ENCODE measurements around the gene PIGU. TPM values are rescaled to one million over a fixed set of nuclear protein-coding genes. Genes with fewer than 3 reads are reported as not detected.

The PIGU gene
- polyA plus RNA-seq, 3 donors: 5.8 to 11.3 (median 10.9) TPM

GRCh38 chr20:34691838-34692237 lies 14.9 kb upstream of the PIGU start:
- Mint-ChIP-seq H3K4me1 (peaks cover 6% of the 10 kb centered on the region), H3K9me3 (peaks cover 0 to 3% (median 0%) of the 10 kb centered on the region in 7 donors), H3K27ac (no peak overlapping the region), H3K36me3 (no peaks in the 10 kb centered on the region), H3K4me3 (no peak overlapping the region), H3K27me3 (ENCODE audit: low read depth in 3 of 3) (peaks cover 0 to 3% (median 2%) of the 10 kb centered on the region in 3 donors)
- no peaks in the 10 kb centered on the region for H3K79me2 ChIP-seq (ENCODE audit: insufficient read depth, low read length)
- no peak overlapping the region for H3K27ac ChIP-seq (ENCODE audit: low read depth in 1 of 2, low read length in 2 of 2)
- H3K4me1 ChIP-seq (ENCODE audit: control insufficient read depth in 1 of 2, insufficient read depth in 2 of 2, low read length in 2 of 2): no peaks in the 10 kb centered on the region
- no peaks in the 10 kb centered on the region for H3K36me3 ChIP-seq (replicated peaks in 1 of 2; ENCODE audit: control insufficient read depth in 1 of 2, insufficient read depth in 2 of 2, low read length in 2 of 2)
- intact Hi-C loops (cut with micrococcal nuclease): no loop called here
- H3K27me3 ChIP-seq (ENCODE audit: control insufficient read depth in 2 of 2, insufficient read depth in 2 of 2, low read length in 2 of 2): peaks cover 0 to 3% of the 10 kb centered on the region in 2 donors
- H3K4me3 ChIP-seq (replicated peaks in 1 of 3; ENCODE audit: low read depth in 2 of 3, low read length in 3 of 3): no peak overlapping the region
- H3K4me2 ChIP-seq (replicated peaks; ENCODE audit: extremely low read depth, low read length, poor library complexity, severe bottlenecking): no peak overlapping the region
- DNase-seq: no peak
- no peaks in the 10 kb centered on the region for H3K9me3 ChIP-seq (replicated peaks in 1 of 2; ENCODE audit: control insufficient read depth in 1 of 2, insufficient read depth in 1 of 2, low read length in 2 of 2)
- H2AFZ ChIP-seq (ENCODE audit: insufficient read depth, low read depth, low read length, poor library complexity, severe bottlenecking): no peak overlapping the region
- no peak for TF ChIP-seq CTCF (IDR thresholded peaks at IDR 0.05)
- no peaks in the 10 kb centered on the region for H4K20me1 ChIP-seq (ENCODE audit: insufficient read depth, low read length)
- 94% methylated on average over 2 of the region's 3 CpGs for WGBS (ENCODE audit: insufficient coverage)
- no peak overlapping the region for H3K9ac ChIP-seq (ENCODE audit: insufficient read depth, low read length, poor library complexity, severe bottlenecking)

- H3K9ac ChIP-seq (ENCODE audit: insufficient read depth, low read length, poor library complexity, severe bottlenecking): no peak overlapping the region
- Mint-ChIP-seq H3K27me3 (ENCODE audit: low read depth in 3 of 3) (peaks cover 0 to 3% (median 0%) of the 10 kb centered on the region in 3 donors), H3K4me3 (no peak overlapping the region), H3K36me3 (no peaks in the 10 kb centered on the region), H3K27ac (peak overlapping the region in 2 of 7 donors; percentile 9 to 11), H3K9me3 (peaks cover 0 to 3% (median 0%) of the 10 kb centered on the region in 7 donors), H3K4me1 (peaks cover 6% of the 10 kb centered on the region)
- no peaks in the 10 kb centered on the region for H3K79me2 ChIP-seq (ENCODE audit: insufficient read depth, low read length)
- H3K27me3 ChIP-seq (ENCODE audit: control insufficient read depth in 2 of 2, insufficient read depth in 2 of 2, low read length in 2 of 2): no peaks in the 10 kb centered on the region
- intact Hi-C loops (cut with micrococcal nuclease): no loop called here
- DNase-seq: no peak
- no peaks in the 10 kb centered on the region for H3K36me3 ChIP-seq (replicated peaks in 1 of 2; ENCODE audit: control insufficient read depth in 1 of 2, insufficient read depth in 2 of 2, low read length in 2 of 2)
- peak overlapping the region; percentile 16 for H2AFZ ChIP-seq (ENCODE audit: insufficient read depth, low read depth, low read length, poor library complexity, severe bottlenecking)
- no peak for TF ChIP-seq CTCF (IDR thresholded peaks at IDR 0.05)
- no peaks in the 10 kb centered on the region for H4K20me1 ChIP-seq (ENCODE audit: insufficient read depth, low read length)
- H3K4me2 ChIP-seq (replicated peaks; ENCODE audit: extremely low read depth, low read length, poor library complexity, severe bottlenecking): no peak overlapping the region
- H3K4me1 ChIP-seq (ENCODE audit: control insufficient read depth in 1 of 2, insufficient read depth in 2 of 2, low read length in 2 of 2): no peaks in the 10 kb centered on the region
- no peaks in the 10 kb centered on the region for H3K9me3 ChIP-seq (replicated peaks in 1 of 2; ENCODE audit: control insufficient read depth in 1 of 2, insufficient read depth in 1 of 2, low read length in 2 of 2)
- H3K27ac ChIP-seq (ENCODE audit: low read depth in 1 of 2, low read length in 2 of 2): no peak overlapping the region
- no CpG with 5 or more reads among the region's 2 CpGs for WGBS (ENCODE audit: insufficient coverage)
- no peak overlapping the region for H3K4me3 ChIP-seq (replicated peaks in 1 of 3; ENCODE audit: low read depth in 2 of 3, low read length in 3 of 3)
These were observed 12.6 kb upstream of the PIGU start for GRCh38 chr20:34689486-34689885.
